Upper lobe of left lung (tissue), 6 donors: Measurements from ENCODE around the gene HPS6. TPM values are rescaled to one million over a fixed set of nuclear protein-coding genes. Genes with fewer than 3 reads are reported as not detected.
"Not testable (repeated sequence)": the region's sequence is repeated elsewhere in the genome, so short reads cannot be mapped to it uniquely, and the experiment has no call there.

ENCODE experiments used
- ATAC-seq, 2 donors: fragments of 200-7000 bp; cut with Tn5 transposase; one replicate each; pipeline ENCODE4 v1.9.1; 2022; ENCODE audit warnings: mild to moderate bottlenecking in 2 of 2, moderate library complexity in 2 of 2; ENCODE audit not compliant: low FRiP score in 2 of 2
- DNase-seq, 2 donors: peaks; one replicate each; pipeline ENCODE4 v3.0.0-alpha.2; 2019 to 2020
- H3K27ac ChIP-seq, 4 donors: fragments of 200-600 bp; sonication (generic); one replicate each; pipeline ENCODE4 v1.5.1; 2016 to 2019
- H3K27me3 ChIP-seq, 4 donors: fragments of 200-600 bp; sonication (generic); one replicate each; pipeline ENCODE4 v1.5.1; 2017 to 2019
- H3K36me3 ChIP-seq, 4 donors: fragments of 200-600 bp; sonication (generic); one replicate each; pipeline ENCODE4 v1.5.1; 2016 to 2019
- H3K4me1 ChIP-seq, 4 donors: fragments of 200-600 bp; sonication (generic); one replicate each; pipeline ENCODE4 v1.5.1; 2018 to 2019
- H3K4me3 ChIP-seq, 4 donors: fragments of 200-600 bp; sonication (generic); one replicate each; pipeline ENCODE4 v1.5.1; 2017 to 2019; ENCODE audit warnings: mild to moderate bottlenecking in 2 of 4, moderate library complexity in 1 of 4
- H3K9me3 ChIP-seq, 4 donors: fragments of 200-600 bp; sonication (generic); one replicate each; pipeline ENCODE4 v1.5.1; 2018 to 2019
- CTCF ChIP-seq, 6 experiments: fragments of 450-650 bp in 4 of 6; fragments of 200-600 bp in 2 of 6; sonication (generic) in 2 of 6; IDR thresholded peaks; one replicate each; pipeline ENCODE4 v1.5.1; 2016 to 2019; ENCODE audit warnings: antibody characterized with exemption in 6 of 6
- EP300 ChIP-seq, 4 donors: sonication (generic); formaldehyde crosslinking; IDR thresholded peaks; one replicate each; pipeline ENCODE4 v1.5.1; 2017; ENCODE audit warnings: antibody characterized with exemption in 4 of 4, control low read depth in 2 of 4
- POLR2A ChIP-seq, 4 donors: fragments of 450-650 bp; IDR thresholded peaks; one replicate each; pipeline ENCODE4 v1.5.1; 2016 to 2017; ENCODE audit warnings: antibody characterized with exemption in 4 of 4, mild to moderate bottlenecking in 2 of 4
- POLR2AphosphoS5 ChIP-seq, 2 donors: sonication (generic); formaldehyde crosslinking; IDR thresholded peaks; one replicate each; pipeline ENCODE4 v1.5.1; 2017; ENCODE audit warnings: antibody characterized with exemption in 2 of 2
- WGBS, 2 donors: methylation state at CpG; one replicate each; pipeline ENCODE4 v1.1.5; 2017 to 2018; 5-methylcytosine and 5-hydroxymethylcytosine counted together
- total RNA-seq, 6 donors: library from RNA; depleted of rRNA in 4 of 6; stranded (reverse); fragments of >200 nt in 4 of 6; gene quantifications; one replicate each; pipeline versions ENCODE4 v1.1.0 to v1.2.1, GENCODE V29; 2016 to 2021
- donor health status: DM: no; HTN: no; CAD: no; lungs with moderate emphysema.
- donor health status: DM: no; HTN: yes; CAD: no; lungs with severe emphysema.

HPS6 gene
- total RNA-seq, 6 donors from 2014 or later: 20.2 to 39.2 (median 30.1) TPM

DNA sequence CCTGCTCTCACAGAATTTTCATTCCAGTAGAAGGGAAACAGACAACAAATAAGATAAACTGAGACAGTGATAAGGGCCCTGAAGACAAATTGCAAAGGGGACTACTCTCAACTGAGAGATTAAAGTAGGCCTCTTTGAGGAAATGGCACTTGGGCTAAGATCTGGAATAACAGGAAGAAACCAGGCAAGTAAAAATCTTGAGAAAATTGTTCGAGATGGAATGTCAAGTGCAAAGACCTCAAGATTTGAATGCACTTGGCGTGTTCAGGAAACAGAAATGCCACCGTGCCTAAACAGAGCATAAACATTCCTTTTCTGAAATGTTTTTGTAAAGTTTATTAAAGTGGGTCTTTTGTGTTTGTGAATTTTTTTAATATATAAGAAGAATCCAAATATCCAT is 19.9 kb upstream of the HPS6 start:
- H3K27ac ChIP-seq: peak overlapping the region; percentile 25 to 68 (median 55)
- no peaks in the 10 kb centered on the region for H3K36me3 ChIP-seq
- no peak for ATAC-seq
- H3K4me3 ChIP-seq: no peak overlapping the region
- peaks cover 11 to 43% (median 20%) of the 10 kb centered on the region in 4 donors for H3K4me1 ChIP-seq
- TF ChIP-seq POLR2AphosphoS5 (IDR thresholded peaks at IDR 0.05): no peak
- no peak for TF ChIP-seq POLR2A (IDR thresholded peaks at IDR 0.05)
- TF ChIP-seq EP300 (IDR thresholded peaks at IDR 0.05): no peak
- no peak for TF ChIP-seq CTCF (IDR thresholded peaks at IDR 0.05)
- no peaks in the 10 kb centered on the region for H3K9me3 ChIP-seq
- 32 to 39% methylated on average over 3 of the region's 3 CpGs for WGBS, 2 donors
- no peaks in the 10 kb centered on the region for H3K27me3 ChIP-seq
- DNase-seq: no peak

- H3K27me3 ChIP-seq: no peaks in the 10 kb centered on the region
- TF ChIP-seq POLR2AphosphoS5 (IDR thresholded peaks at IDR 0.05) (no peak), POLR2A (IDR thresholded peaks at IDR 0.05) (no peak), CTCF (IDR thresholded peaks at IDR 0.05) (no peak), EP300 (IDR thresholded peaks at IDR 0.05) (no peak)
- 94 to 96% methylated on average over 2 of the region's 2 CpGs for WGBS, 2 donors
- no peak for ATAC-seq
- no peaks in the 10 kb centered on the region for H3K9me3 ChIP-seq
- H3K36me3 ChIP-seq: no peaks in the 10 kb centered on the region
- no peak for DNase-seq
- peaks cover 11 to 43% (median 22%) of the 10 kb centered on the region in 4 donors for H3K4me1 ChIP-seq
- H3K4me3 ChIP-seq: no peak overlapping the region
- peak overlapping the region in 3 of 4 donors; percentile 11 to 68 (median 52) for H3K27ac ChIP-seq
Measured at GRCh38 chr10:102046095-102046494, 19.1 kb upstream of the HPS6 start.

- peak in 1 of 2 donors; percentile 53 for ATAC-seq
- peak overlapping the region; percentile 64 to 85 (median 66) for H3K4me3 ChIP-seq
- peak overlapping the region; percentile 91 to 96 (median 93) for H3K27ac ChIP-seq
- H3K27me3 ChIP-seq, H3K36me3 ChIP-seq, H3K9me3 ChIP-seq: not testable (repeated sequence)
- peak in 1 of 2 donors; percentile 44 for DNase-seq
- peaks cover 29 to 43% (median 34%) of the 10 kb centered on the region in 4 donors for H3K4me1 ChIP-seq
- 66 to 68% methylated on average over 33 to 34 of the region's 34 CpGs for WGBS, 2 donors
Measured at GRCh38 chr10:102054881-102055646, 10.1 kb upstream of the HPS6 start.

DNA sequence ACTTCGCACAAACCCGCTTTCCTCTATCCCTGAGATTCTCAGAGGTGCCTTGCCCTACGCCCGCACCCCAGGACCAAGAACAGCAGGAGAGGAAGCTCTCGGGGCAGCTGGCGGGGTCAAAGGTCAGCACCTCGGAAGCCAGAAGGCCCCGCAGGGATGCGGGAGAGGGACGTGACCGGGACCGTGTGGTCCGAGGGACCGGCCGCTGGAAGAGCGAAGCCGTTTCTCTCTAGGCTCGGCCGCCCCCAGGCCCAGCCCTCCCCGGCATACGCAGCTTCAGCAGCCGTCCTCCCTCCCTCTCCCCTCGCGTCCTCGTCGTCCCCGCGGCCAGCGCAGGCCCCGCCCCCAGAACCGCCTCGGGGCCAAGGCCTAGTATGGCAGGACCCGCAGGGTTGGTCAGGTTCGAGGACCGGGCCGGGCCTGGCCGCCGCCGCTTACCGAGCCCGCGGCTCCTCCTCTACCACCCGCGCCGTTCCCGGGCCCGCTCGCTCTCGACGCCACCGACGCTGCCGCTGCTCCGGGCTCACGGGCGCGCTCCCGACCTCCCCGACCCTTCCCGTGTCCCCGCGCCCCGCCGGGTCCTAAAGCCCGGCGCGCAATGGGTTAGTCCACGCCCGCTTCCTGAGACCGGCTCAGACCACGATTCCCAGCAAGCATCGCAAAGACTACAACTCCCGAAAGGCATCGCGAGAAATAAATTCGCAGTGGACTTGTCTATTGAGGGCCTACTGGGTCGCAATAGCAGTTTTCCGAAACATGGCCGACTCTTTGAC is 9.3 kb upstream of the HPS6 start, which contains the start of gene ARMH3:
ARMH3 (minus strand) TSS at position 527 of the 773 bp plus-strand sequence. CDS start 16,059 bp downstream, outside the sequence.
- Histone ChIP-seq H3K4me1 (peaks cover 29 to 43% (median 34%) of the 10 kb centered on the region in 4 donors), H3K4me3 (peak within 1 kb of the TSS; percentile 64 to 85 (median 66)), H3K27me3 (no peaks in the 10 kb centered on the region), H3K9me3 (no peaks in the 10 kb centered on the region), H3K36me3 (no peaks in the 10 kb centered on the region), H3K27ac (peak within 1 kb of the TSS; percentile 91 to 96 (median 93))
- DNase-seq: peak; percentile 97 to 98
- TF ChIP-seq EP300 (IDR thresholded peaks at IDR 0.05) (no peak), POLR2A (IDR thresholded peaks at IDR 0.05) (peak in 3 of 4 donors; percentile 41 to 88 (median 44)), CTCF (IDR thresholded peaks at IDR 0.05) (peak in 4 of 6 experiments; percentile 33 to 58 (median 40)), POLR2AphosphoS5 (IDR thresholded peaks at IDR 0.05) (peak; percentile 79 to 84)
- 1 to 3% methylated on average over 11 to 57 of the region's 79 CpGs for WGBS, 2 donors
- peak; percentile 96 to 99 for ATAC-seq

DNA sequence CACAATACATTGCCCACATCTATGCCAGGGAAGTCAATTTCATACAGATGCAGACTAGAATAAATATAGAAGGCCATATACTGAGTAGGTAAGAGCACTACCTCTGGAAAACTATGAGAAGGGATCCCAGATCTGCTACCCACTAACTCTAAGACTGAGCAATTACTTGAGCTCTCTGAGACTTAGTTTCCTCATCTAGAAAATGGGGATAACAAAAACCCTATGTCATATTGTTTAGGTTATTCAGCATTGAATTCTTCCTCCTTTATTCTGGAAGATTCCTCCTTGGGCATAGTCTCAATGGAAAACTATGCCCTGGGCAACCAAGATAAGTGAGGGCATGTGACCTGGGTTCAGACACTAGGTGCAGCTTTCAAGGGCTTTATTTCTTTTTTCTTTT is 5.2 kb upstream of the HPS6 start:
- Histone ChIP-seq H3K36me3 (no peaks in the 10 kb centered on the region), H3K27me3 (no peaks in the 10 kb centered on the region), H3K27ac (no peak overlapping the region), H3K4me3 (no peak overlapping the region), H3K9me3 (no peaks in the 10 kb centered on the region), H3K4me1 (peaks cover 2 to 11% (median 5%) of the 10 kb centered on the region in 4 donors)
- ATAC-seq (no peak), DNase-seq (no peak)
- TF ChIP-seq CTCF (IDR thresholded peaks at IDR 0.05) (no peak), EP300 (IDR thresholded peaks at IDR 0.05) (no peak), POLR2A (IDR thresholded peaks at IDR 0.05) (no peak), POLR2AphosphoS5 (IDR thresholded peaks at IDR 0.05) (no peak)
